OCI-LY3 (cell line): ENCODE data around the gene SHCBP1L.
"Not testable (repeated sequence)": the region's sequence is repeated elsewhere in the genome, so short reads cannot be mapped to it uniquely, and the experiment has no call there.

Experiments used
- H2AFZ ChIP-seq: fragments of 200-600, 300-600 bp; shearing (Covaris generic); 2 replicates; pipeline ENCODE4 v1.6.0; 2014; ENCODE audit warnings: antibody characterized with exemption, low read depth, low read length
- H3K27ac ChIP-seq: fragments of 200-600, 300-600 bp; sonication (generic); 2 replicates; pipeline ENCODE4 v1.5.1; 2014; ENCODE audit warnings: mild to moderate bottlenecking, low read length, moderate library complexity, mixed read lengths
- H3K27me3 ChIP-seq: fragments of 200-600, 300-600 bp; sonication (generic); 2 replicates; pipeline ENCODE4 v1.6.1; 2014; ENCODE audit warnings: low read depth, low read length, mixed read lengths
- H3K36me3 ChIP-seq: fragments of 200-600, 300-600 bp; sonication (generic); replicated peaks from 2 replicates; pipeline ENCODE3; 2014; ENCODE audit warnings: low read depth, low read length, mixed read lengths
- H3K4me1 ChIP-seq: fragments of 300-600, 200-600 bp; sonication (generic); 2 replicates; pipeline ENCODE4 v1.6.1; 2014; ENCODE audit warnings: low read length, mixed read lengths
- H3K4me2 ChIP-seq: fragments of 200-600, 300-600 bp; sonication (generic); 2 replicates; pipeline ENCODE4 v1.6.1; 2014; ENCODE audit warnings: low read length, mixed read lengths
- H3K4me3 ChIP-seq: fragments of 300-600, 200-600 bp; sonication (generic); 2 replicates; pipeline ENCODE4 v1.5.1; 2014; ENCODE audit warnings: antibody characterized with exemption, mild to moderate bottlenecking, low read length, moderate library complexity
- H3K79me2 ChIP-seq: fragments of 300-600, 200-600 bp; shearing (Covaris generic); 2 replicates; pipeline ENCODE4 v1.6.1; 2014; ENCODE audit warnings: mild to moderate bottlenecking, low read length, mixed read lengths
- H3K9ac ChIP-seq: fragments of 300-600, 200-600 bp; shearing (Covaris generic); 2 replicates; pipeline ENCODE4 v1.6.0; 2014; ENCODE audit warnings: mild to moderate bottlenecking, low read length, moderate library complexity
- H3K9me3 ChIP-seq: fragments of 200-600, 300-600 bp; shearing (Covaris generic); 2 replicates; pipeline ENCODE4 v1.6.1; 2014; ENCODE audit warnings: low read length, mixed read lengths; ENCODE audit not compliant: insufficient read depth
- H4K20me1 ChIP-seq: fragments of 200-600, 300-600 bp; sonication (generic); 2 replicates; pipeline ENCODE4 v1.6.1; 2016; ENCODE audit warnings: low read length, mixed read lengths; ENCODE audit not compliant: insufficient read depth
- CTCF ChIP-seq: fragments of 200-600, 300-600 bp; sonication (generic); IDR thresholded peaks from 2 replicates; pipeline ENCODE4 v1.5.1; 2014; ENCODE audit warnings: antibody characterized with exemption, low read length, low read depth
- EZH2phosphoT487 ChIP-seq: fragments of 200-600 bp; shearing (Covaris generic); IDR thresholded peaks from 2 replicates; pipeline ENCODE4 v1.6.1; 2018; ENCODE audit warnings: antibody characterized with exemption, mixed run types, low read depth

Gene SHCBP1L

GRCh38 chr1:182909578-182909977, 43.4 kb downstream of the SHCBP1L start:
- Histone ChIP-seq H3K79me2 (no peaks in the 10 kb centered on the region), H3K9me3 (no peaks in the 10 kb centered on the region), H2AFZ (no peak overlapping the region), H3K27ac (no peak overlapping the region), H3K4me2 (no peak overlapping the region), H3K4me3 (no peak overlapping the region), H3K27me3 (no peaks in the 10 kb centered on the region), H3K9ac (no peak overlapping the region), H3K4me1 (no peaks in the 10 kb centered on the region), H3K36me3 (no peaks in the 10 kb centered on the region), H4K20me1 (no peaks in the 10 kb centered on the region)
- TF ChIP-seq CTCF (no peak), EZH2phosphoT487 (no peak)

GRCh38 chr1:182905321-182905720, 47.6 kb downstream of the SHCBP1L start:
- H3K4me3 ChIP-seq = no peak overlapping the region
- no peak overlapping the region for H2AFZ ChIP-seq
- H3K9me3 ChIP-seq = no peaks in the 10 kb centered on the region
- no peaks in the 10 kb centered on the region for H3K79me2 ChIP-seq
- no peaks in the 10 kb centered on the region for H3K36me3 ChIP-seq
- H3K4me2 ChIP-seq = no peak overlapping the region
- no peaks in the 10 kb centered on the region for H3K27me3 ChIP-seq
- no peak overlapping the region for H3K27ac ChIP-seq
- no peak overlapping the region for H3K9ac ChIP-seq
- no peaks in the 10 kb centered on the region for H4K20me1 ChIP-seq
- no peaks in the 10 kb centered on the region for H3K4me1 ChIP-seq
- TF ChIP-seq EZH2phosphoT487 = no peak
- no peak for TF ChIP-seq CTCF

- H2AFZ ChIP-seq, H3K27me3 ChIP-seq, H3K4me2 ChIP-seq, H3K36me3 ChIP-seq, H4K20me1 ChIP-seq, H3K9ac ChIP-seq, H3K27ac ChIP-seq, H3K9me3 ChIP-seq, H3K79me2 ChIP-seq, H3K4me3 ChIP-seq, H3K4me1 ChIP-seq: not testable (repeated sequence)
These were observed 51.0 kb downstream of the SHCBP1L start for GRCh38 chr1:182901946-182902345.

GRCh38 chr1:182897696-182898095, 55.3 kb downstream of the SHCBP1L start:
- no peaks in the 10 kb centered on the region for H3K9me3 ChIP-seq
- no peaks in the 10 kb centered on the region for H3K36me3 ChIP-seq
- no peak overlapping the region for H3K4me2 ChIP-seq
- H3K4me3 ChIP-seq = no peak overlapping the region
- no peak overlapping the region for H3K27ac ChIP-seq
- H3K9ac ChIP-seq = no peak overlapping the region
- no peaks in the 10 kb centered on the region for H4K20me1 ChIP-seq
- H3K4me1 ChIP-seq = no peaks in the 10 kb centered on the region
- H2AFZ ChIP-seq = no peak overlapping the region
- no peaks in the 10 kb centered on the region for H3K27me3 ChIP-seq
- TF ChIP-seq EZH2phosphoT487 = no peak
- no peak for TF ChIP-seq CTCF
- no peaks in the 10 kb centered on the region for H3K79me2 ChIP-seq
